Ishikawa (cell line): Measurements from ENCODE around the gene KDF1.
A peak's percentile ranks its signal among the peaks of the same experiment; 100 is the strongest.

Experiments used
- EP300 ChIP-seq: IDR thresholded peaks from 2 replicates; pipeline ENCODE4 v1.6.1; 2012; ENCODE audit warnings: borderline replicate concordance
- MAX ChIP-seq: IDR thresholded peaks from 2 replicates; pipeline ENCODE4 v1.6.1; 2012

GRCh38 chr1:26993237-26994019 is 33.2 kb upstream of the KDF1 start, which contains the start of gene TRNP1:
- TF ChIP-seq EP300: no peak
- 0 out of 2 replicates have a peak, but pooled peaks have one; percentile 4 for TF ChIP-seq MAX
